GM19324 (cell line): ENCODE data around the gene ZNF618.

Experiments used
- ATAC-seq: cut with Tn5 transposase; IDR thresholded peaks from one replicate; pipeline ENCODE4 v1.9.1; 2021; ENCODE audit warnings: mild to moderate bottlenecking, moderate library complexity; ENCODE audit not compliant: unreplicated experiment, low FRiP score

ZNF618 gene

DNA sequence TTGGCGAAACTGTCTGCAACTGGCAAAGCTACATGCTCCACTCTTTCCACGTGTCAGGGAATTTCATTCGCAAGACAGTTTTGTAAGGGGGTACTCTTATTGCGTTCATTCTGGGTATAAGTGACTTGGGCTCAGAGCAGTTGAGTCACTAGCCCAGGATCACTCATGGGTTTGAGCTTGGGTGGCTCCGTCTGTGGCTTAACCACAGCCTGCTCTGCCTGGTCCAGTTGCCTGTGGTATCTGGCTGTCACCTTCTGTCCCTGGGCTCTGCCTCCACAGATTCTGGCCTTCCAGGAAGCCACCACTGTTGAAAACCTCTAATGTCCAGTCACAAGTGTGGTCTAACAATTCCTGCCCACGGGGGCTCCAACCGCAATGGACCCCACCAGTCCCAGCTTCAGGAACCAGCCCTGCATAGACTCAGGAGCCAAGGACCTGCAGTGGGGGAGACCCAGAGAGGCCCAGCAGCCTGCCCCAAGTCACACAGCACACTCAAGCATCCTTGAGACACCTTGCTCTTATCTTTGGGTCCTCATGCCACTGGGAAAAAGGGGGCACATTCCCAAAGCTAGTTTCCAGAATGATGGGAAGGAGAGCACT lies 212.6 kb downstream of the ZNF618 start:
- ATAC-seq = no peak

DNA sequence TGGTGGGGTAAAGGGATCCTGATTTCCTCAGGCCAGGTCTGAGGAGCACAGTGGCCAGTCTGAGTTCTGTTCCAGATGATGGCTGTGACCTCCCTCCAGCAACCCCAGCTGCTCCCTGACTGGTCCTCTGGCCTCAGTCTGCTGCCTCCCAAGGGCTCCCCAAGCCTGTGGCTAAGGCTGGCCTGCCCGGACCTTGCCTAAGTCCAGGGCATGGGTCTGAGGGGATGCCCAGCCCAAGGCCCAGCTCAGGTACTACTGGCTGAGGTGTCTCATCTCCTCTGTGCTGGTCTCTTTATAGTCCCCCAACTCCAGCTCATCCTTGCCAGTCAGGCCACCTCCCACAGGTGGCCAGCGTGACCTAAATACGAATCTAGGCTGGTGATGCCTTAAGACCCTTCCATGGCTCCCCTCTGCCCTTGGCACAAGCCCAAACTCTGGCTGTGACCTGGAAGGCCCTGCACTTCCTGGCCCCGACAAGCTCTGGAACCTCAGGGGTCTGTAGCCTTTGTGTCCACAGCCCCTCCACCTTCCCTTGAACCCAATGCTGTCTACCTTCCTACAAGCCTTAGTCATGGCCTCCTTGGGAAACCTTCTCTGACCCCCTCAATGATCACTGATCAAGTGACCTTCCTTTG lies 213.2 kb downstream of the ZNF618 start:
- ATAC-seq = no peak

DNA sequence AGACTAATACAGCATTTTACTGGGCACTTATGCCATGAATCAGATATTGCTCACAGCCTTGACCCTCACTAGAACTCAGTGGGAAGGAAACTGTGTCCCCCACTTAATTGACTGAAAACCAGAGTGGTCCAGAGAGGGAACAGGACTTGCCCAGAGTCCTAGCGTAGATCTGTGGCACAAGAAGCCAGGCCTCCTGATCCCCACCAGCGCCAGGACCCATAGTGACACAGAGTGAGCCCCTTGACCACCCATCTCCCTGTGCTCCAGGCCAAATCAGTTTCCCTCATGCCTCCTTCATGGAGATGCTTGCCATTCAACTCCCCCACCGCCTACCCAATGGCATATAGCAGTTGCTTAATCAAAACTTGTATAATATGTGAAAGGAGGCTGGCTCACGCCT lies 214.7 kb downstream of the ZNF618 start:
- no peak for ATAC-seq

DNA sequence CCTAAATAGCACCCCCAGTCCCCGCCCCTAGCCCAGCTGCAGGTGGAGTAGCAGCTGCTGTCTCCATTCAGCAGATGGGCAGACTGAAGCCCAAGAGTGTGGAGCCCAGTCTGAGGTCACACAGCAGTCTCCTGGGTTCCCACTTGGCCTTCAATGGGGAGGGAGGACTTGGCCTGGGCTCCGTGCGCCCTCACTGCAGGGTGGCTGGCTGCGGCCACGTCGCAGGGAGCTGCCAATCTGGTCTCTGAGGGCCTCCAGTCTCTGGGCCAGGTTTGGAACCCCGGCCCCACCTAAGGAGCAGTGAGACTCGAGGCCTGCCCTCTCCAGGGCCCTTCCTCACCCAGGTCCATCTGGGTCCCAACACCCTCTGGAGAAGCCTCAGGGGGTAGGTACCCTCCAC lies 215.6 kb downstream of the ZNF618 start:
- no peak for ATAC-seq

DNA sequence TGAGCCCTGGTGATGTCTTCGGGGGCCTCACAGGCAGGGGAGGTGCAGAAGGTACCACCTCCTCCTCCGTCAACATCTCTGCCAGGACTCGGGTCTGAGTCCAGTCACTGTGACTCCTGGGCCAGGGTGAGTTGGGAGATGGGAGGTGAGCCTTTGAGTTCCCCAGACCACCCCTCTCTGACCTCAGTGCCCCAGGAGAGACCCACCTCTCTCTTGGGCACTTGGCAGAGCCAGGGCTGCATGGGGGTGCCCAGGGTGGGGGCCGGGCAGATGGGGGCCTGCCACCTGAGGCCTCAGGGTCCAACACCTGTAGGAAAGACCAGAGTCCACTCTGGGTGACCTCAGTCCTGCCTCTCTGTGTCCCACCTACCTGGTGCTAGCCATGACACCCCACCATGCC lies 216.2 kb downstream of the ZNF618 start:
- no peak for ATAC-seq

DNA sequence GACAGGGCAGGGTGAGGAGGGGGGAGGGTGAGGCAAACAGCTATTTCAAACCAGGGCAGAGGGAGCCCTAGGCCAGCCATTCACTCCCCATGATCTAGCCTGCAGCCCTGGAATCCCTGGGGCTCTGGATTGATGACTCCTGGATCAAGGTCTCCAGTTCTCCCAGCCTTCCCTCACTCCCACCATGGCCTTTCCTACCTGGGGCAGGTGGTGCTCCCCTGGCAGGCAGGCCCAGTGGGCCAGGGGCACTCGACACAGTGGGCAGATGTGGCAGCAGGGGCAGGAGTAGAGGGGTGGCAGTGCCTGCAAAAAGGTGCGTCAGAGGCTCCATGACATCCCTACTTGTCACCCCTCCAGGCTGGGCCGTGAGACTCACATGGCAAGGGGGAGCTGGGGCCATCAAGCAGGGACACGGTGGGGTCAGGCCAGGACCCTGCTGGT lies 216.9 kb downstream of the ZNF618 start:
- ATAC-seq = no peak

DNA sequence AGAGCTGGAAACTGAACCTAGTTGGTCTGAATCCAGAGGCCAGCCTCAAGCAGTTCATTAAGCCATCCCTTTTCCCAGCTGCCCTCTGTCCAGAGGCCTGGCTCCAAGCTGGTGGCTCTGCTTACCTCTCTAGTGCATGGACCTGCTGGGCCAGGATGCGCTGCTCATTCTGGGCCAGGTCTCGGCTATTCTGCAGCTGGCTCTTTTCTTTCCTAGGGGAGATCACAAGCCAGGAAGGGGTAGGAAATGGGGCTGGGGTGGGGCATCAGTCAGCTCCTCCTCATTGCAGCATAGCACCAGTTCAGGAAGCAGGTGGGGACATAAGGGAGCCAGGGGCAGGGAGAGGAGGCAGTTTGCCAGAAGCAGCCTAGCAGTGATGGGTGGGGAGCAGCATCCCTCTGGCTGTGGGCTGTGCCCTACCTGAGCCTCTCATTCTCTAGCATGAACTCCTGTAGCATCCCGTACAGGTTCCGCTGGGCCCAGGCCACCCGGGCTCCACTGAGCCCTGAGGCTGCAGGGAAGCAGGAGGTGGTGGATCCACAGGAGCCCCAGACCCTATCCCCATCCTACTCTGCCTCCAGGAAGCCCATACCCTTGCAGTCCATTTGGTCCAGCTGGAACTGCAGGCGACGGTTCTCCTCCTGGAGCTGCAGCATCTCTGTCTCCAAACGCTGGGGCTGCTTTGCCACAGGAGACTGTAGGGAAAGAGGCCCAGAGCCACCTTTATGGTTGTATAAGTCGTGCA lies 217.8 kb downstream of the ZNF618 start:
- ATAC-seq = no peak

DNA sequence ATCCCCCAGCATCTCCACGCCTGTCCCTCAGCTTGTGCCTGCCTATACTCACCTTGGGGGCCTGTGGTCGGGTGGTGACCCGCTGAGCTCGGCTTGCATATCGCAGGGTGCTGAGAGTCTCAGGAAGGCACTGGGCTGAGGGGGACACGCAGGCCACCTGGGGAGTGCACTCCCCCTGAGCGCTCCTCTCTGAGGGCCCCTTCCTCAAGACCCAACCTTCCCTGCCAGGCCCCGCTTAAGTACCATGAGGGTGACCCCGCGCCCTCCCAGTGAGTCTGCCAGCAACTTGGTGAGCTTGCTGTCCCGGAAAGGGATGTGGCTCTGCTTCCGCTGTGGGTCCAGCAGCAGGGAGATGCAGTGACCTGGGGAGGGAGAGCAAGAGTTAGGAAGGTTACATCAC lies 218.9 kb downstream of the ZNF618 start:
- ATAC-seq = no peak

DNA sequence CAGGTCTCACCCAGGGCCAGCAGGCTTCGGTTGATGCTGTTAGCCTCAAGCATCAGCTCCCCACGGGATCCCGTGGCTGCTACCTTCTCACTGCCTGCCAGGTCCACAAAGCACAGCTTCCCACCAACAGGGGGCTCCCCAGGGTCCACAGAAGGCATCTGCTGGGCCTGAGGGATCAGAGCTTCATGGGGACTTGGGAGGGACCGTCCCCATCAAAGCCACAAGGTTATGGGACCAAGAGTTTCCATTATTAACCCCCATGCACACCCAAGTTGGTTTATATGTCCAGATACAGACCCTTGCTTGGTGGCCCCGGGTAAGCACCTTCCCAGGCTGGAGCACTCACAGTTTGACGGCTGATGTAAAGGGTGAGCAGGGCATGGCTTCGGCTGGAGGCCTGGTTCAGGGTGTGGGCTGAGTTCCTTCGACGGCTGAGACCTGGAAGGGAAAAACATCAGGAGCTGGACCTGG lies 220.0 kb downstream of the ZNF618 start:
- ATAC-seq = no peak

DNA sequence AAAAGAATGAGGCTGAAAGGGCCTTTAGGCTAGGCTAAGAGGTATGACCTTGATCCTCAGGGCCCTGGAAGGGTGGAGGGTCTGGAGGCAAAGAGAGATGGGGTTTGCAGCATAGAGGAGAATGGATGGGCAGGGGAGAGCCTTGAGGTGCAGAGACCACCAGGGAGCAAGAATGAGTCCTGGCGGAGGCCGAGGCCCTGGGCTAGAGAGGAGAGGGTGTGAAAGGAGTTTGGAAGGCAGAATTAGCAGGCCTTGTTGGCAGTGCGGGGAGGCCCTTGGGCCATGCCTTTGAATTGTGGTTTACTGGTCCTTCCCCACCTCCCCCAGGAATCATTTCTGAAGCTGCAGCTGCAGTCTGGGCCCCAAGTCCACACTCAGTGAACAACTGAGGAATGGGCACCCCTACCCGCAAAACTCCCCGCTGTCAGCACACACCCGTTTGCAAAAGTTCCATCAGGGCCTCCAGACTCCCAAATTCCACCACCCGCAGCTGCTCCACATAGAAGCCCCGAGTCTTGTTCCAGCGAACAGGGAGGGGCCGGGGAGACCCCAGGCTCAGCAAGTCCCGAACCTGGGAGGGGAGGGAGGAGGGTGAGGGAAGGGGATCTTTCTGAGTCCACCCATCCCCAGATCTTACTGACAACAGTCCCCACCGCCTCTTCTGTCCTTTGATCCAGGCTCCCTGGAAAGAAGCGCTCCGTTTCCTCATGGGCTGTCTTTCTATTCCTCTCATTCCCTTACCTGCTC lies 220.9 kb downstream of the ZNF618 start:
- ATAC-seq = no peak

DNA sequence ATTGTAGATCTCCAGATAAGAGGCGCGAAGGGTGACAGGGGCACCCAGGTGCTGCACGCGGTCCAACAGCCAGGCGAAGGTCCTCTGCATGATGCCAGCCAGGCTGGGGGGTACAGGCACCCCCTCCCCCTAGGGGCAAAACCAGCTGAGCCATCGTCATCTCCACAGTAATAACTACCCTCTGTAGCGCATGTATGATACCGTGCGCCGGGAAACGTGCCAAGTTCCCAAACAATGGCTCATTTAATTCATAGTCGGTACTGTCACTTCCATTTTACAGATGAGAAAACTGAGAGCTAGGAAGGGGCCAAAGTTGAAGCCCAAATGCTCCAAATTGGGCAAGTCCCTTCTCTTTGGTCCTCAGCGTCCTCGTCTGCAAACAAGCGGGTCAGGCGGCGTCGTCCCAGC lies 221.5 kb downstream of the ZNF618 start:
- no peak for ATAC-seq

DNA sequence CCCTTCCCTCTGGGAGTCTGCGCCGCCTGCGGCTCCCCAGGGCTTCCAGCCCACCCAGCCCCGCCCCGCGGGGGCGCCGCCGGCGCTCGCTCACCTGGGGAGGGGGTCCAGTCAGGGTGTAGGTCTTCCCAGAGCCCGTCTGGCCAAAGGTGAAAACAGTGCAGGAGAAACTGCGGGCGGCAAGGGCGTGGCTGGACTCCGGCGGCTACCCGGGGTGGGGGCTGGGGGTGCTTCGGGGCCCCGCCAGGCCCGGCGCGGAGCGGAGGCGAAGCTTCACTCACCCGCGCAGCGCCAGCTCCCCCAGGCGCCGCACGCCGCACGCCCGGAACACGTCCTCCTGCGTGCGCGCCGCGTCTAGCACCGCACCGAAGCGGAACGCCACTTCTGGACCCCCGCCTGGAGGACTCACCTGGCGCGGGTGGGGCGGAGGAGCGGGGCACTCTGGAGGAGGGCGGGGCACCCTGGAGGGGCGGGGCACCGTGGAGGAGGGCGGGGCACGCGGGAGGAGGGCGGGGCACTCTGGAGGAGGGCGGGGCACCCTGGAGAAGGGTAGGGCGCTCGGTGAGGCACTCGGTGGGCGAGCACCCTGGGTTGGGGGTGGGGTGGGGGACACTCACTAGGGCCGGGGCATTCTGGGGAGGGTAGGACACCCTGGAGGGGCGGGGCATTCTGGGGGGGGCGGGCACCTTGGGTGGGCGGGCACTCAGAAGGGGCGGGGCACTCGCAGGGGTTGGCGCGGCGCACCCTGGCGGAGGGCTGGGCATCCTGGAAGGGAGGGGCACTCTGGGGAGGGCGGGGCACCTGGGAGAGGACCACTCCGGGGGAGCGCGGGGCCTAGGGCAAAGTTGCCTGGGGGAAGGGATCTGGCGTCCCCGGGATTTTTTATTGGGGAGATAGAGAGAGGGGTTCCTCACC lies 222.2 kb downstream of the ZNF618 start:
- ATAC-seq = no peak

DNA sequence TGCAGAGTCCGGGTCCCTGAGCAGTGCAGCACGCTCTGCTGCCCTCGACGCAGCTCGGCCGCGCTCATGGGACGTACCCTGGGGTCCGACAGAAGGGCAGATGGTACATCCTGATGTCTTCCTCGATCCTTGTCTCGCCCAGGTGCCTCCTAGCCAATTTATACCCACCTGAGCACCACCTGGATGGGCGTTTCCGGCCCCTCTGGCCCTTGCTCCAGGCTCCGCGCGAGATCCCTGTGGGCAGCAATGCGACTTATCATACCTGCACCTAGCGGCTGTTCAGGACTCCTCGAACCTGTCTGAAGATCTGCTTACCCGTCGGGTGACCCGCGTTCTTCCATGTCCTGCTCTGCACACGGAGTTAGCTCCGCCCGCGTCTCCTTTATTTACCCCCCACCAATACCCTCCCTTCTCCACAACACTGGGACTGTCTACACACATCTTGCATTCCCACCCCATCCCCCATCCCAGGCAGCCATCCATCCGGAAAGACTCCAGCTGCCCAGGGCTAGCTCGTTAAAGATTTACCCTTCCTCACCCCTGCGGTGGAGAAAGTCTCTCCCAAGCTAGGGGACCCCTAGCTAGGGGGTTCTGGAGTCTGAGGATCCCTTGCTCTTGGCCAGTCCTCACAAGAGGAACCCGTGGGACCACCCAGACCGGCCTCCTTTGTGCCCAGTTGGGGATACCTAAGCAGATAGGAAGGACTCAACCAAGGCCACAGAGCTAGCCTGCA lies 223.0 kb downstream of the ZNF618 start, which contains the start of gene KIF12:
Gene KIF12 (minus strand): TSS at position 357 of the 733 bp plus-strand sequence. CDS start 16 bp downstream, at position 341.
- ATAC-seq = no peak

DNA sequence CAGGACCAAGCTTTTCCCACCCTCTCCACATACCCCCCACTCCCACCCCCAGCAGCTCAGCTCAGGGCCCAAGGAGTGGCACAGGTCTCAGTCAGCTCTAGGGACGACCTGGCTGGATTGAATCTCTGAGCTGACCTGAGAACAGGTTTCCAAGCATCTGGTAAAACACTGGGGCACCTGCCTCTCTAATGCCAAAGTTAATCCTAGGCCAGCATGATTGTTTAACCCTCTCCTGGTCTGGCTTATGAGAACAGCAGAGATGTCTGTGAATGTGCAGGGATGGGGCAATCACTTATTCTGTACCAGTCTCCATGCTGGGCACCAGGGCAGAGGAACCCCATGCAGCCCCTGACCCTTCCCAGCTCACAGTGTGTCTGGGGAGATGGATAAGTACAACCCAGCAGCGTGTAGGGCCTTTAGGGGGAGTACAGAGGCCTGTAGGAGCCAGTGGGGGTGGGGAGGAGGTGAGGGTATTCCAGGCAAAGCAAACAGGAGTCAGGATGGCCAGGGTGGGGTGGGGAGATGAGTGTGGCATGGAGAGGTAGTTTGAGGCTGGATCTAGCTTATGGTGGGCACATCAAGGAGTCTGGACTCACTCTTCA lies 223.7 kb downstream of the ZNF618 start:
- ATAC-seq = no peak

DNA sequence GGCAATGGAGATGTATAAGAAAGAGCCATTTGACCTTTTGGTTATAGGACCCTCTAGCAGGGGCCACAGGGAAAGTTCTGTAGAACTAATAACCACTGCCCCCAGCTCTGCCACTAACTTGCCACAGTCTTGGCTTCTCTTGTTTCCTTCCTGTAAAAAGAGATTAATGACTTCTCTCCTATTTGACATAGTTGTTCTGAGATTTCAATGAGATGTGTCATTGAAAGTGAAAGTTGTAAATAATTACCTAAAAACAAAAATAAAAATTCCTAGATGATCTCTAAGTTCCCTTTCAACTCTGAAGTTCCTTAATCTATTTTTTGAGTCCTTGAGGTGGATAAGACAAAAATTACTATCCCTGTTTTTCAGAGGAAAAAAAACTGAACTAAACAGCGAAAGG lies 224.4 kb downstream of the ZNF618 start:
- no peak for ATAC-seq

DNA sequence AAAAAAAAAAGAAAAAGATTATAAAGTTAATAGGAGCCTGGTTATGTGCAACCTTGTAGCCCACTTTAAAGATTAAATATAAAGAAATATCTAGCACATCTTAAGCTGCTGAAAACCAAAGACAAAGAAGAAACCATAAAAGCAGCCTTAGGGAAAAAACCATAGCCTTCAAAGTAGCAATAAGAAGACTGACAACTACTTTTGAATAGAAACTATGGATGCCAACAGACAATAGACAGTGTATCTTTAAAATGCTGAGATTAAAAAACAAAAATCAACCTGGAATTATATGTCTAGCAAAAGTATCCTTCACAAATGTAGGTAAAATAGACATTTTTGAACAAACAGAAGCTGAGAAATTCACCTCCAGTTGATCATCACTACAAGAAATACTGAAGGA lies 226.4 kb downstream of the ZNF618 start:
- ATAC-seq = no peak

DNA sequence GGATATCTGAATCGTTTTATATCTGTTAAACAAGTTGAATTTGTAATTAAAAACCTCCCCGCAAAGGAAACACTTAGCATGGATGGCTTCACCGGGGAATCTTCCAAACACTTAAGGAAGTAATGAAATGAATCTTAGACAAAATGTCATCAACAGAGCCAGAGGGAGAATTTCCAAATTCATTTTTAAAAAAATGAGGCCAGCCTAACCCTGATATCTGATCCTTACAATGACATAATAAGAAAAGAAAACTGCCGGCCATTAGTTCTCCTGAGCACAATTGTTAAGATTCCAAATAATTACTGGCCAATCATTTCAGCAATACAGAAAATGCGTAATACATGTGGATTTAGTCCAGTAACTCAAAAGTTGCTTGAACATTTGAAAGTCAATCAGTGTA lies 229.1 kb downstream of the ZNF618 start:
- ATAC-seq = no peak
